Lung microvascular endothelial cell (primary cell): Measurements from ENCODE around the gene CHD5. TPM values are rescaled to one million over a fixed set of nuclear protein-coding genes. Genes with fewer than 3 reads are reported as not detected.

Experiments
- DNase-seq, 2 donors: peaks; one replicate each; pipeline versions ENCODE4 v3.0.0 to v3.0.0-alpha.2; 2010; ENCODE audit warnings: low read depth in 2 of 2
- total RNA-seq: library from RNA; depleted of rRNA; stranded (reverse); fragments of >200 nt; gene quantifications from 2 replicates; pipeline ENCODE4 v1.2.1, GENCODE V29; 2014

Gene CHD5
- total RNA-seq, 1 donor from 2014 or later = under 0.01 TPM

DNA sequence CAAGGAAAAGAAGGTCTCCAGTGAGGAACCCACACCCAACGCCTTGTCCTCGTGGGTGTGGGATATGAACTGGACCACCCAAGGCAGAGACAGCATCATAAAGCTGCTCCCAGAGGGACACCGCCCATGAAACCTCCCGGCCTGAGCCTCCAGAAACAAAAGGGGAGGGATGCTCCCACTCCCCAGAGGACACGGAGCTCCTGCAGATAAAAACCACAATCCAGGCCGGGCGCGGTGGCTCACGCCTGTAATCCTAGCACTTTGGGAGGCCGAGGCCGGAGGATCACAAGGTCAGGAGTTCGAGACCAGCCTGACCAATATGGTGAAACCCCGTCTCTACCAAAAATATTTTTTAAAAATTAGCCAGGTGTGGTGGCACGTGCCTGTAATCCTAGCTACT lies 66.4 kb downstream of the CHD5 start:
- no peak for DNase-seq

DNA sequence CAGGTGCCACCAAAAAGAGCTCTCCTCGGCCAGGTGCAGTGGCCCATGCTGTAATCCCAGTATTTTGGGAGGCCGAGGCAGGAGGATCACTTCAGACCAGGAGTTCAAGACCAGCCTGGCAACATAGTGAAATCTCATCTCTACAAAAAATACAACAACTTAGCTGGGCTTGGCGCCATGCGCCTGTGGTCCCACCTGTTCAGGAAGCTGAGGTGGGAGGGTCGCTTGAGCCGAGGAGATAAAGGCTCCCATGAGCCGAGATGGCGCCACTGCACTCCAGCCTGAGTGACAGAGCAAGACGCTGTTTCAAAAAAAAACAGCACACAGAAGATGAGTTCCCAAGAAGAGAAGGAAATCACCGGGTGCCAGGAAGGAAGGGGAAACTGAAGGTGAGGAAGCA lies 67.0 kb downstream of the CHD5 start:
- no peak for DNase-seq

DNA sequence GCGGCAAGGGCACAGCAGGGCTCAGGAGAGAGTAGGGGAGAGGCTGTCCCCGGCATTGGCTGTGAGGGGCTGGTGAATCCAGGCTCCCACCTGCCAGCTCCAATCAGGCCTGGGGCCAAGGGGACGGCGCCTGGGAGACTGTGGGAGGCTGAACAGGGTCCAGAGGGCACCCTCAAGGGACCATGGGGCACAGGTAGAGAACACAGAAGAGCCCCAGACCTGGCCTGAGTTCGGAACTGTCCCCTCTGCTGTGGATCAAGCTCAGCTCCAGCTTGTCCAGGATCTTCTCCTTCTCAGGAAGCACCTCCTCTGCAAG lies 67.5 kb downstream of the CHD5 start:
- DNase-seq = no peak

DNA sequence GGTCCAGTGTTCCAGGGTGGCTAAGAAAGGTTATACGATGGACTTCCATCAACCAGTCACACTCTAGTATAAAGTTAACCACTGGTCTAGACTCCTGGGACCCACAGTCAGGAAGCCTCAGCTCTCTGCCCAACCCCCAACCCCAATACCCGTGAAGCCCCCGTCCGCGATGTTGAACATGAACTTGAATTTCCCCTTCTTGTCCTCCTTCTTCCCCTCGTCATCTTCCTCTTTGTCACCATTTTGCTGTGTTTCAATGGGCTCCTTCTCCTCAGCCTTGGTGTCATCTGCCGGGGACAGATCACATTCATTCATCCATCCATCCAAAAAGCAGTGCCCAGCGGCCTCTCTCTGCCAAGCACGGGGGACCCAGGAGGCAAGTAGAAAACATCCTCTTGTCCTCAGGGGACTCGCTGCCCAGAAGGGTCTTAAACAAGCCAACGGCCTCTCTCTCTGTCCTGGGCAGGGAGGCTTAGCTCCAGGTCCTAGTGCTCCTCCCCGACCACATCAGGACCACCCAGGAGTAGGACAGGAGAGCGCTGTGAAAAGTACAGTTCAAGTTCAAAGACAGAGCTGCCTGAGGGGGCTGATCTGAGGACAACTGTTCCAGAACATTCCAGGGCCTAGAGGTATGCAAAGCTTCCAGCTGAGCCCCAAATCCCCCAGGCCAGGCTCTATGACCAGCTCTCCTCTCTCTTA lies 68.0 kb downstream of the CHD5 start:
- no peak for DNase-seq

DNA sequence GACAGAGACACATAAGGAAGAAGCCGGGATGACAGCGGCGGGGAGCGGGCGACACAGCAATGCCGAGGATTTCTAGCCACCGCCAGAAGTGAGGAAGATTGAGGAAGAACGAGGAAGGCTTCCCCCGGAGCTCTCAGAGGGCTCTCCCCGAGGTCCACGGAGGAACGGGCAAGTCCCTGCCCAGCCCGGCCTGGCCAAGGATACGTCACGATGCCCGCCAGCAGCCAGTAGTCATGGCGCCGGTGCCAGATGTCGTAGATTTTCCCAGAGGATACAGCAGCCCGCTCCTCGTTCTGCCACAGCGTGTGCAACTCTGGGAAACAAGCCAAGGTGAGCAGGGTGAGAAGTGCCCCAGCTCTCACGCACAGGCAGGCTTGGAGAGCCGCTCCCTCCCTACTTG lies 68.5 kb downstream of the CHD5 start:
- DNase-seq = no peak

DNA sequence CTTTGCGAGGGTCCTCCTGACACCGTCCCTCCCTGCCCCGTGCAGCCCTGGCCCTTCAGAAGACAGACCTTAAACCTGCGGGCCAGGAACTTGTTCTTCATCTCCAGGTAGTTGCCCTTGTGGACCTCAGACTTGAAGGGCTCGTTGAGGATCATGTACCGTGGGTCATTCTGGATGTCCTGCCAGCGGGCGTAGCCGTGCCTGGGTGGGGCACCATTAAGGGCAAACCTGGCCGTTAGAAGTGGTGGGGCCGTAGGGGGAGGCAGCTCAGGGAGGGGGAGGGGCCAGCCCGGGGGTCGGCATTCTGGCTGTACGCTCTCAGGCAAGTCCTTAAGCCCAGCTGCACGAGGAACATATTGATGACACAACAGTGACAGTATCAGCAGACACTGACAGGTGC lies 69.8 kb downstream of the CHD5 start:
- DNase-seq = no peak

DNA sequence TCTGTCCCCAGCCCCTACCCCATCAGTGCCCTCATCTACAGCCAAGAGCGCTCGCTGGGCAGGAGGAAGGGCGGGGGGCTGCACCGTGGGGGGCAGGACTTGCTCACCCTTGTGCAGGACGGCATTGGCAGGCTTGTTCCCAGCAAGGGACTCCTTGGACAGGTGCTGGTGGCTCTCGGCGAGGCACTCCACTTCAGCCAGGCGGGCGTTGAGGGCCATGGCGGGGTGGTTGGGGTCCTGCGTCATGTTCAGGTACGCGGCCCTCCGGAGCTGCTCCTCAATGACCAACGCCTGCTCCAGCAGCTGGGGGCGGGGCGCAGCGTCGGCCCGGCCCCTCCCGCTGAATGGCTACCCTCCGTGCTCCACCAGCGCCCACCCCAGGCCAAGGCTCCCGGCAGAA lies 70.4 kb downstream of the CHD5 start:
- DNase-seq = no peak

DNA sequence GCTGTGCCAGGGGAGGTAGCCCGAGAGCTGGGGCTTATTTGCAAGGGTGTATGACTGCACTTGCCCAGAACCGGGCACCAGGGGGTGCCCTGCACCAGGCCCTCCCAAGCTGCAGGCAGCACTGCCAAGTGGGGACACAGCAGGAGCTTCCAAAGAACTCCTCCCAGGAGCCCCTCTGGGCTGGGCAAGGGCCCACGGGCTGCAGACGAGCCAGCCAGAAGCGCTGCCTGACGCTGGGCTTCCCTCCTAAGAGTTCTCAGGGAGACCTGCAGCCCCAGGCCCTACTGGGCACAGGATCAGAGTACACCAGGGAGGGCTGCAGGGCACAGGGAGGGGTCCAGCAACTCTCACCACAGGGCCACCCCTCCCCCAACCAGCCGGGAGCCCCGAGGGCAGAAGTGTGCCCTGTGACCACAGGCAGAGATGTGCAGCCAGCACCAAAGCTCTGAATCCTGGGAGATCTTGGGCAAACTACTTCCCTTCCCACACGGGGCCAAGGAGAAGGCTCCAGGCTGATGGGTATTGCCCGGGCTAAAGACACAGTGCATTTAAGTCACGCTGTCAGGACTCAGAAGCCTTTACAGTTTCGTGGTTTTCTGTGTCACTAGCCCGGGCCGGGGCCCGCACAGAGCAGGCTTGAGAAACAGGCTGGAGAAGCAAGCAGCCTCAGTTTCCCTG lies 71.0 kb downstream of the CHD5 start:
- DNase-seq = peak; percentile 67 to 72

DNA sequence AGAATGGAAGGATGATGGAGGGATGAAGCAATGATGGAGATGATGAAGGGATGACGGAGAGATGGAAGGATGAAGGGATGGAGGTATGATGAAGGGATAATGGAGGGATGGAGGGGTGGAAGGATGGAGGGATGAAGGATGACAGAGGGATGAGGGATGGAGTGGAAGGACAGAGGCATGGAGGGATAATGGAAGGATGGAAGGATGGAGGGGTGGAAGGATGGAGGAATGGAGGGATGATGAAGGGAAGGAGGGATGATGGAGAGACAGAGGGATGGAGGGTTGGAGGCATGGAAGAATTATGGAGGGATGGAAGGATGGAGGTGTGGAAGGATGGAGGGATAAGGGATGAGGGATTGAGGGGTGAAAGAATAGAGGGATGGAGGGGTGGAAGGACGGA lies 71.6 kb downstream of the CHD5 start:
- no peak for DNase-seq

DNA sequence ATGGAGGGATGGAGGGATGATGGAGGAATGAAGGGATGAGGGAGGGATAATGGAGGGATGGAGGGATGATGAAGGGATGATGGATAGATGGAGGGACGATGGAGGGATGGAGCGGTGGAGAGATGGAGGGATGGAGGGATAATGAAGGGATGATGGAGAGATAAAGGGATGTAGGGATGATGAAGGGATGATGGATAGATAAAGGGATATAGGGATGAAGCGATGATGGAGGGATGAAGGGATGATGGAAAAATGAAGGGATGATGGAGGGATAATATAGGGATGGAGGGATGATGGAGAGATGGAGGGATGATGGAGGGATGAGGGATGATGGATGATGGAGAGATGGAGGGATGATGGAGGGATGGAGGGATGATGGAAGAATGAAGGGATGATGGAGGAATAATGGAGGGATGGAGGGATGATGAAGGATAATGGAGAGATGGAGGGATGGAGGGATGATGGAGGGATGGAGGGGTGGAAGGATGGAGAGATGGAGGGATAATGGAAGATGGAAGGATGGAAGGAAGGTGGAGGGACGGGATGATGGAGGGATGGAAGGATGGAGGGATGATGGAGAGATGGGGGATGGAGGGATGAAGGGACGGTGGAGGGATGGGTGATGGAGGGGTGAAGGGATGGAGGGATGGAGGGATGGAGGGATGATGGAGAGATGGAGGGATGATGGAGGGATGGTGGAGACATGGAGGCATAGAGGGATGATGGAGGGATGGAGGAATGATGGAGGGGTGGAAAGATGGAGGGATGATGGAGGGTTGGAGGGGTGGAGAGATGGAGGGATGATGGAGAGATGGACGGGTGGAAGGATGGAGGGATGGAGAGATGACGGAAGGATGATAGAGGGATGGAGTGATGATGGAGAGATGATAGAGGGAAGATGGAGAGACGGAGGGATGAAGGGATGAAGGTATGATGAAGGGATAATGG lies 72.4 kb downstream of the CHD5 start:
- no peak for DNase-seq

DNA sequence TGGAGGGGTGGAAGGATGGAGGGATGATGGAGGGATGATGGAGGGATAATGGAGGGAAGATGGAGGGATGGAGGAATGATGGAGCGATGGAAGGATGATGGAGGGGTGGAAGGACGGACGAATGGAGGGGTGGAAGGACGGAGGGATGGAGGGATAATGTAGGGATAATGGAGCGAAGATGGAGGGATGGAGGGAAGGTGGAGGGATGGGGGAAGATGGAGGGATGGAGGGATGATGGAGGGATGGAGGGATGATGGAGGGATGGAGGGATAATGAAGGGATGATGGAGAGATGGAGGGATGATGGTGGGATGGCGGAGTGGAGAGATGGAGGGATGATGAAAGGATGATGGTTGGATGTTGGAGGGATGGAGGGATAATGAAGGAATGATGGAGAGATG lies 73.1 kb downstream of the CHD5 start:
- DNase-seq = no peak

DNA sequence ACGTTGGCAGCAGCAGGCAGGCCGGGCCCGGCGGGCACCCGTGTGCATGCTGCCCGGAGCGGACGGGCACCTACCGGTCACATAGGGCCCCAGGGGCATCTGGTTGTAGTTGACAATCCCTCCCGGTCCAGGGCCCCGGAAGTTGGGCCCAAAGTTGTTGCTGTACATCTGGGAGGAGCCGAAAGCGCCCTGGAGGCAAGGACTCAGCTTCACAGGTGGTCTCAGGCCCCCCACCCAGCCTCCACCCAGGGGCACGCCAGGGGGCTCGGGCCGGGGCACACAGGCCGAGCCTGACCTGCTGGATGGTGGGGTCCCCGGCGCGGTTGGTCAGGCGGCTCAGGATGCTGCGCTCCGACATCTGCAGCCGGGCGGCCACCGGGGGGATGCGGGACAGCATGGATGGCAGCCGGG lies 73.8 kb downstream of the CHD5 start:
- DNase-seq = no peak

DNA sequence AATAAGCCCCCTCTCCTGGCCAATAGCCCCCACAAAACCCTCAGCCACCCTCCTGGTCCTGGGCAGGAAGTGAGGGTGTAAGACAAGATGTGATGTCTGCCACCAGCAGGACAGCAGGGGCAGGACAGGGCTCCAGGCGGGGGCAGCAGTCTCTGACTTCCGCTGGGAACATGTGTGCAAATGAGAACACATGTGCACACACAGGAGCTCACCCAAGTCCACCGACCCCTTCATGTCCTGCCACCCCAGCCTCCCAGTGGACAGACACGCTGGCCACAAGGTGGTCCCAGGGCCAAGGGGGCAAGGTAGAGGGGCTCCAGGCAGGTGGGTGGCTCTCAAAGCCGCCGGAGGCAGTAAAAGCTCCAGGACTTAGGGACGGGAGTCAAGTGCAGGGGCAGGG lies 74.4 kb downstream of the CHD5 start:
- no peak for DNase-seq

DNA sequence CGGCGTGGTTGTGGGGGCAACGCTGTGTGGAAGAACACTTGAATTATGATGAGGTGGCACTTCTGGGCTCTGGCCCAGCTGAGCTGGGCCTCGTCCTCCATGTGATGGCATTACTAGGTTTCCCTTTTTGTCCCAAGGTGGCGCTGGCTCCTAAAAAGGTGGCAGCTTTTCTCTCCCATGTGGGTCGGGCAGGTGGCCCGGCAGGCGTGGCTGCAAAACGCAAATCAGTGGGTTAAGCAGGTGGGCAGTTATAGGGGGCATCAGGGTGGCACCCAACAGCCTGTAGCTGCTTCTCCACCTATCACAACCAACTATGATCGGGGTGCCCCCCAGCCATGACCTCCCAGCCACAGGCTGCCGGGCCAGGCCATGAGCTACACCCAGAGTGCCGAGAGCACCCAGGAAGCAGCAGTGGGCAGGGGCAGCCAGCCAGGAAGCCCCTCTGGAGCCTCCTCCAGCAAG lies 74.9 kb downstream of the CHD5 start:
- DNase-seq = no peak

DNA sequence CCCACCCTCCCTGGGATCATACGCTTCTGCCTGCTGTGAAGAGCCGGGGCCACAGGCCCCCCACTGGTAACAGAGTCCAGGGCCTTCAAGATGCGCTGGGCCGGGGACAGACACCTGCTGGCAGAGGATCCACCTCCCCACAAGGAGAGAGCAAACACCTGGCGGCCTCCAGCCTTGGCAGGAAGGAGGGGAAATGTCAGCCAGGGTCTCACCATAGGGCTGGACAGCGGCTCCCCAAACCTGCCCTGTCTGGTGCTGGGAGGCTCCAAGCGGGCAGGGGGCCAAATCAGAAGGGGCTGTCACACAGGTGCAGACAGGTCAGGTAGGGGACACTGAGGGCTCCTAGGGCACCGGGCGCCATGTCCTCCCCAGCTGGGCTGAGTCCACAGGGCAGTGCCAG lies 75.5 kb downstream of the CHD5 start:
- no peak for DNase-seq

DNA sequence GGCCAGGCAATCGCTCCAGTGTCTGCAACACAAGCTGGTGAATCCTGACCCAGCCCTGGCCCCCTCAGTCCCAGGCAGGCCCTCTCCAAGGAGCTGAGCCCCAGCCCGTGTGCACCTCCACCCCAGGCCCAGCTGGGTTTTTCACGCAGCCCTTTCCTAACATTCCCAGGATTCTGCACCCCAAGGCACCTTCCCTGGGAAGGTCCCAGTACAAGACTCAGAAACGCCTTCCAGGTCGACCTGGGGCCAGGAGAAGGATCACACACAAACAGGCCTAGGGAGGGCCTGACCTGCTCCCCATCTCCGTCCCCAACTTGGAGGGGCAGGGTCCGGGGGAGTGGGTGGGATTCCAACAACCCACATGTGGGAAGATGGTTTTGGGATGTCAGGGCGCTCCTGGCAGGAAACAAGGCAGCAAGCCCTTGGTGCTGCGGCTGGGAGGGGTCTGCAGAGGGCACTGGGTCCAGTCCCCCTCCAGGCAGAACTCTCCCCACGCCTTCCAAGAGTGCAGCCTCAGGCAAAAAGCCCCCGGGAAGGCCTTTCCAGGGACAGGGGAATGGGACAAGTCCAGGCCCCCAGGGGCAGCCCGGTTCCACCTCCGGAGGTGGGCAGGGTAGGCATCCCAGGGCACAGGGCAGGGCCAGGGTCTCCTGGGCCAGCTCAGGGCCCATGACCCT lies 76.1 kb downstream of the CHD5 start:
- DNase-seq = no peak

DNA sequence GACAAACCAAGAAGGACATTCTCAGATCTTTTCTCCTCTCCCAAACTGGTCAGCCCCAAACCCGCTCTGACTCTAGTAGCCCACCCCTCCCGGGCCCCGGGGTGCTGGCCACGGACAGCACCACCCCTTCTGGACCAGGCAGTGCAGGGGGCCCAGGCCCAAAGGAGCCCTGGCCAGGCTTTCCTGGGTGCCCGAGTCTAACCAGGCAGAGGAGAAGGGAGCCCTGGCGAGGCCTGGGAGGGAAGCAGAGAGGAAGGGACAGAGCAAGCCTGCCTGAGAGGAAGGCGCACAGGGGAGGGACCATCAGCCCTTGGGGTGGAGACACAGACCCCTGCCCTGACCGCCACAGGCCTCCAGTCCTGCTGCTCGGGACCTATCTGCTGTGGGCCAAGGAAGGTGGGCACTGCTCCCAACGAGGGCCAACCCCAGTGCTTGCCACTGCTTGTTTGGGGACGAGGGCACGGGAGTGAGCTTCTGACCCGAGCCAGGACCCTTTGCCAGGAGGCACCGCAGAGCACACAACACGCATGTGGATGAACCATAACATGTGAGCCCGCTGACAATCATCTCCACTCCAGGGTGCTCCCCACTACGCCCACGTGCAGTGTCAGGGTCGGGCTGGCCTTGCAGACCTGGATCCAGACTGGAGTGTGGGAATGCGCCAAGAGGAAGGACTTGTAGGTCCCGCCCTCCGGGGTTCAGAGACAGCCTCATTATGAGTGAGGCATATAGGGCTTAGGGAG lies 76.8 kb downstream of the CHD5 start:
- no peak for DNase-seq

DNA sequence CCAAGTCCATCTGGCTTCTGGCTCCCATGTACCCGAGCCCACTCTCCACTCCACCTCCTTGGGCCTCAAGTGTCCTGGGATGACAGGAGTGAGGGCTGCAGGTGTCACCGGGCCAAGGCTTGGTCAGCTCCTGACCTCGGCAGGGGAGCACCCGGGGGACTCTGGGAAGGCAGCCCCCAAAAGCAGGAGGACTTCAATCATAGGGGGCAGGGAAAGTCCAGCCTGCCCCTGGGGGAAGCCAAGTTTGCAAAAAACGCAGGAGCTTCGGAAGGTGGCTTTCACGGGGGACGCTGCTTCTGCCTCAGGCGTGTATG lies 77.6 kb downstream of the CHD5 start:
- DNase-seq = no peak

DNA sequence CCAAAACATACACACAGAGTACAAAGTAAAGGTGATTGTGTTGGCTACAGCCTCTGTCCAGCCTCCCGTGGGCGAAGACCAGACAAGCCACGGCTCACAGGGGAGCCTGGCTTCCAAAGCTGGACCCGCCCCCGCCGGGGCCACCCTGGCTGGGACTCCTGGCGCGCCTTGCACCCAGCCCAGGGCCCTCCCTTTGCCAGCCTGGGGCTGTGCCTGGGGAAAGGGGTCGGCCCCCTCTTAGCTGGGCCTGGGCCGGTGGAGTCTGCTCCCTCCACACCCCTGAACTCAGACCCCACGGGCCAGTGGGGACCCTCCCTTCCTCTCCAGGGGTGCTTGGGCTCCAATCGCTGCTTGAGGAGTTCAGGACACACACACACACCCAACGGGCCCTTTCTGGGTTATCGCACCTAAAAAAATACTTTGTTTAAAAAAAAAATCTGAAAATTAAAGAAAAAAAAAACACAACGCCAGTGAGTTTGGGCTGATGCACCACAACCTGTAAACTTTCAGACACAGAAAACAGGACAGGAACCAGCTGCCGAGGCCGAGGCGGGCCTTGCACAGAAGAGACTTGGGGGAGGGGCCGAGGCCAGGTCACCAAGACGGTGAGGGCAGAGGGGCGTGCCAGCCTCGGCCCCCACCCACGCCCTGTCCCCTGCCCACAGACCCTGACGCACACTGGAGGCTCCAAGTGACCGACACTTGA lies 78.1 kb downstream of the CHD5 start:
- no peak for DNase-seq

DNA sequence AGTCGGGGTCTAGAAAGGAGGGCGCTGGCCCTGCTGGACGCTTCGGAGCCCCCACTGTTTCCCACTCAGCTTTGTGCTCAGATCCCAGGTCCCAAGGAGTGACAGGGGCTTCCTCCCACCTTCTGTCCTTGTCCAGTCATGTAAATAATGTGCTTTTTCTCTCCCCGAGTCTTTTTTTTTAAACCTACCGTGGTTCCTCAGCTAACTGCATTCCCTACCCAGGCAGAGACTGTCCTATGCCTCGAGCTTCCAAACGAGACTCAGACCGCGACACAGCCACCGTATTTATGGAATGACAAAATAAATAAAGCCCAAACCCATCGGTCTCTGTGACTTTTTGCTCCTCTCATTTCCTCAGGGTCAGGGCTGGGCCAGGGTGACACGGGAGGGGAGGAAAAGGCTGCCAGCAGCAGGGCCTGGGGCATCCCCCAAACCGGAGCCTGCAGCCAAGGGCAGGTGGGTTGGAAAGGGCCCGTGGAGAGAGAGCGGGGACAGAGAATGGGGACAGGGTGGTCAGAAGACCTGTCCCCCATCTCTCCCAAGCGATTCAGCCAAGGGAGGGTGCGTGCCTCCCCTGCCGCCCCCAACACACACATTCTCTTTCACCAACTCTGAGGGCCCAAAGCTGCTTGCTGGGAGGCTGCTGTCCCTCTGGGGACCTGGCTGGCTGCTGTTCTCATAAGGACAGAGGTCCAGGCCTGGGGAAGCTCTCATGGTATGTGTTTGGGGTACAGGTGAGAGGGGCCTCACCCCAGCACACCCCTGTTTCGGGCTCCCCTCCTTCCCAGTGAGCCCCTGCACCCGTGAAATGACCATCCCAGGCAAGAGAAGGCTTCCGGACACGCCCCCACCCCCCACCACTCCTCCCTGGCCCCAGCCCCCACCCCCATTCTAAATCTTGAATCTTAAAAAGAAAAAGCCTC lies 79.0 kb downstream of the CHD5 start:
- no peak for DNase-seq
